ENCODE data around the gene BOC.
A peak's percentile ranks its signal among the peaks of the same experiment; 100 is the strongest.

Gene BOC

GRCh38 chr3:113211330-113212149 is at the start of gene BOC:
TSS of gene BOC (plus strand) at chr3:113211557. CDS start at chr3:113249803, 38,246 bp downstream.
- in situ Hi-C loops (cut with HindIII; ENCODE audit: low sequenced_read_pairs), result no loop called here
- peak; percentile 74 for DNase-seq (ENCODE audit: low read depth, low spot score)

GRCh38 chr3:113161661-113162060 is 49.7 kb upstream of the BOC start:
- in situ Hi-C loops (cut with HindIII; ENCODE audit: low sequenced_read_pairs), result no loop called here
- no peak for TF ChIP-seq CTCF (IDR thresholded peaks at IDR 0.05; ENCODE audit: low read depth, low read length)
- H3K4me3 ChIP-seq (ENCODE audit: low read depth, low read length), result no peak overlapping the region
- DNase-seq (ENCODE audit: low read depth, low spot score), result no peak

More at GRCh38 chr3:113211330-113212149, at the start of gene BOC:
- H3K4me3 ChIP-seq (ENCODE audit: low read depth, low read length), result peak within 1 kb of the TSS; percentile 76
- TF ChIP-seq CTCF (IDR thresholded peaks at IDR 0.05; ENCODE audit: low read depth, low read length), result no peak

- in situ Hi-C loops (cut with HindIII; ENCODE audit: low sequenced_read_pairs), result no loop called here
- H3K4me3 ChIP-seq (ENCODE audit: low read depth, low read length), result no peak overlapping the region
- no peak for TF ChIP-seq CTCF (IDR thresholded peaks at IDR 0.05; ENCODE audit: low read depth, low read length)
- no peak for DNase-seq (ENCODE audit: low read depth, low spot score)
Measured at GRCh38 chr3:113163152-113163551, 48.2 kb upstream of the BOC start.

GRCh38 chr3:113165841-113166240 is 45.5 kb upstream of the BOC start:
- no peak for TF ChIP-seq CTCF (IDR thresholded peaks at IDR 0.05; ENCODE audit: low read depth, low read length)
- in situ Hi-C loops (cut with HindIII; ENCODE audit: low sequenced_read_pairs), result no loop called here
- no peak overlapping the region for H3K4me3 ChIP-seq (ENCODE audit: low read depth, low read length)
- no peak for DNase-seq (ENCODE audit: low read depth, low spot score)

GRCh38 chr3:113166357-113166718 is 45.0 kb upstream of the BOC start:
- in situ Hi-C loops (cut with HindIII; ENCODE audit: low sequenced_read_pairs), result no loop called here
- TF ChIP-seq CTCF (IDR thresholded peaks at IDR 0.05; ENCODE audit: low read depth, low read length), result no peak
- no peak overlapping the region for H3K4me3 ChIP-seq (ENCODE audit: low read depth, low read length)
- DNase-seq (ENCODE audit: low read depth, low spot score), result no peak

- peak; percentile 72 for DNase-seq (ENCODE audit: low read depth, low spot score)
- H3K4me3 ChIP-seq (ENCODE audit: low read depth, low read length), result no peak overlapping the region
Measured at GRCh38 chr3:113166719-113167492, 44.5 kb upstream of the BOC start.

More at GRCh38 chr3:113166719-113167492, 44.5 kb upstream of the BOC start:
- no peak for TF ChIP-seq CTCF (IDR thresholded peaks at IDR 0.05; ENCODE audit: low read depth, low read length)
- in situ Hi-C loops (cut with HindIII; ENCODE audit: low sequenced_read_pairs), result no loop called here
